Fibroblast of the conjunctiva (primary cell): ENCODE data around the gene OSBPL6.
A peak's percentile ranks its signal among the peaks of the same experiment; 100 is the strongest.

Source experiments
- DNase-seq: peaks from one replicate; pipeline ENCODE4 v3.0.0-alpha.2; 2010; ENCODE audit warnings: low read depth

Gene OSBPL6

GRCh38 chr2:178241844-178242551 lies 47.7 kb downstream of the OSBPL6 start:
- peak; percentile 84 for DNase-seq

DNA sequence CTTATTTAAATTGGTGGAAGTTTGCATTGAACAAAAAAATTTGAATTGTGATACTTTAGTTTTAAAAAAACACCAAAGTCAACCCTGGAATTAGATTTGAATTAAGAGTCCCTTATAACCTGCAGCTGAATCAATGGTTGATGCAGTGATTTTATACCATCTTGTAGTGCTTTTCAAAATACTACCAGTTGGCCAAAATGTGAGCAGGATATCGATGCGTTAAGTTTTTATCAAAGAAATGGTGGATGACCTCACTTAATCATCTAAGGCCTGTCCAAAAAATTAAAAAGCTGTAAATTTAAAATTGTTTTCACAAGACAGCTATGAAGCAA lies 48.2 kb downstream of the OSBPL6 start:
- DNase-seq: no peak

DNA sequence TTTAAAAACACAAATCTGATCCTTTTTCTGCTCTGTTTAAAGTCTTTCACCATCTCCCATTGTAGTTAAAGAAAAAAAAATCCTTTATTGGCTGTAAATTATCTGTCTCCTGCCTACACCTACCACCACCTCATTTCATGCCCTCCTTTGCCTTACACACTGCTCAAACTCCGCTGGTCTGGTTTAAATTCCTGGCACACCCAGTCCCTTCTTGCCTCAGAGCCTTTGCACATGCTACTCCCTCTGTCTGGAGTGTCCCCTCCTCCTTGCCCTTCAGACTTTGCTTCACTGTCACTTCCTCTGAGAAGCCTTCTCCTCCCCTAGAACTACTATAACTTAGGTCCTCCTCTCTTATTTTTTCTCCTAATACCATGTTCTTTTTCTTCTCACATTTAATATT lies 49.6 kb downstream of the OSBPL6 start:
- DNase-seq: no peak

GRCh38 chr2:178244777-178245176 lies 50.5 kb downstream of the OSBPL6 start:
- no peak for DNase-seq

GRCh38 chr2:178246696-178247095 lies 52.4 kb downstream of the OSBPL6 start:
- DNase-seq: no peak

DNA sequence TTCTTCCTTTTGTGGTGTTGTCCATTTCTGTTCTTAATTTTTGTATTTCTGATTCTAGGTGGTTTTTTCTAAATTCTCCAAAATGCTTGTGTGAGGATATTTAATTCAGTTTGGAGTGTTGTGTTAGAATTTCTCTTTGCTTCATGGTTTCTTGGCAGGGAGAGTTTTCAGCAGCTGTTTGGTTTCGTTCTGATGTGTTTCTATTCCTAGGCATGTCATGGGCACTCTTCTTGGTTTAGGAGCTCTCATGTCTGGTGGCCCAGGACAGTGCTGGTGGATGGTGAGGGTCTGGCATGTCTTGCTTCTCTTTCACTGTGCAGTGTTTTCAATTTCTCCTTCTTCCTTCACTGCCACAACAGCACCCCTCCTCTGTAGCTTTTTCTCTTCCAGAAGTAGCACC lies 52.9 kb downstream of the OSBPL6 start:
- DNase-seq: no peak

DNA sequence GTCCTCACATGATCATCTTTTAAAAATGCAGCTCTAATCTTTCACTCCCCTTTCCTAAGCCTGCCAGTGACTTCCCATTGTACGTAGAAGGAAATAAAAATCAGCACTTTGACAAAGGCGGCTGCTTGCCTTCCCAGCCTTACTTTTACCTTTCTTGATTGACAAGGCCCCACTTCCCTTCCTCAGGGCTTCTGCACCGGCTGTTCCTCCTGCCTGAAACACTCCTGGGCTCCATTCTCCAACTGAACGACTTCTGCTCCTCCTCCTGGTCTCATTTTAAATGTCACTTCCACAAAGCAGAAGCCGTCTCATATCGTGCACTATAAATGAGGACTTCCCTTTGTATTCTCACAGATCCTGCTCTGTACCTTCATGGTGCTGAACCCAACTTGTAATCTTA lies 56.1 kb downstream of the OSBPL6 start:
- no peak for DNase-seq

DNA sequence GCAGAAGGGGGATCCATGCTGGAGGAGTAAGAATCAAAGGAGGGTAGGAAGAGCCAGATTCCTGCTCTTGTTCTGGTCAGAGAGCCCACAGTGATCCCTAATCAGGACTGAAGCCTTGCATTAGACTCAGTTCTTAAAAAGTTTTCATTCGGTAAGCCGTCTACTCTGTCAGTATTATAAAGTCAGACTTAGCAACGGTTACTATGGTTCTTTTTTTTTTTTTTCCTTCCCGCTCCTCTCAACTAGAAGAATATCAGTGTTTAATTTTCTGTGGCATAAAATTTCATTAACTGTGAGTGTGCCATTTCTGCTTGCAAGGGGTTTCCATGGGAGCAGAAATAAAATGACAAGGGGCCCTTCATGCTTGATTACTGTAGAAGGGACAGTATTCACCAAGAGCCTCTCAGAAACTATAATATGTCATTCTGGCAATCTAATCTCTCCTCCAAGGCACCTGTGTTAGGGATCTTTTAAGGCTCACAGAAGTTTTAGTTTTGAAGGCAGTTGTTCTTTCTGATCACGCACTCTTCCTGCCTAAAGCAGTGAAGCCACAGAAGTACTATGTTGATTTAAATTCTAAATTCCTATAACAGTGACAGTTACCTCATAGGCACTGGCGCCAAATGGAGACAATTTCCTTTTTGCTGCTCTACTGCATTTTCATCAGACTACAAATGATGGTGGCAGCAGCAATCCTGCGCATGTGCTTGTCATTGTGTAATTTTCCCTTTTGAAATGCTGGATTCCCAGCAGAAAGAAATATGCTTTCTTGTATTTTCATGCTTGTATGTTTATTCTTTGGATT lies 57.0 kb downstream of the OSBPL6 start:
- DNase-seq: no peak

DNA sequence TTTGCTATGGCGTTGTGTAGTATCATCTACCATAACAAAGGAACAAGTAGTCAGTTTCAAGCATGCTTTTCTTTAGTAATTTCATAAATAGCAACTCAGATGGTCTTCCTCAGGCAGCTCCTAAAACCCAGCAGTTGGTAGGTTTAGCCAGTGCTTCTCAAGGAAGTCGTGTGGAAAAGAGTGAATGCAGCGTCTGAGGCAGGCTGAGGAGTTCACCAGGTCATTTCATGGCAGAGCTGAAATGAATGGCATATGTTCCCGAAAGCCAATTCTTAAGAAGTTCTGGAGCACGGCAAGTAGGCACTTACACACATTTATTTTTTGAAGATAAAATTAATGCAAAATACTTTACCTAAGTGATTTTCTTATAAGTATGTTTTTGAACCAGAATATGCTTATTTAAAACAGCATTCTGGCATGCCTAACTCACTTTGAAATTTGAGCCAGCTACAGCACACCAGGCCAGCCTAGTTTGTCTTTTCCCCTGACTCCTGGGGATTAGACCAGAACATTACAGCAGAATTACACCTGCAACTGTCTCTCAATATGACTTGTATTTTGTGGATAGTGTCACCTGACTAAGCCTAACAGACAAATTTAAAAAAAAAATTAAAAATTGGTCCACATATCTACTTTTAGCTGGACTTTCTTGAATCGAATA lies 62.2 kb downstream of the OSBPL6 start:
- no peak for DNase-seq

- no peak for DNase-seq
Observed at GRCh38 chr2:178257127-178257526, 62.8 kb downstream of the OSBPL6 start.

GRCh38 chr2:178258916-178259315 lies 64.6 kb downstream of the OSBPL6 start:
- no peak for DNase-seq

- no peak for DNase-seq
Observed at GRCh38 chr2:178263159-178263860, 69.0 kb downstream of the OSBPL6 start.

GRCh38 chr2:178264211-178264610 lies 69.9 kb downstream of the OSBPL6 start:
- no peak for DNase-seq

- no peak for DNase-seq
Observed at GRCh38 chr2:178265851-178266250, 71.5 kb downstream of the OSBPL6 start.

DNA sequence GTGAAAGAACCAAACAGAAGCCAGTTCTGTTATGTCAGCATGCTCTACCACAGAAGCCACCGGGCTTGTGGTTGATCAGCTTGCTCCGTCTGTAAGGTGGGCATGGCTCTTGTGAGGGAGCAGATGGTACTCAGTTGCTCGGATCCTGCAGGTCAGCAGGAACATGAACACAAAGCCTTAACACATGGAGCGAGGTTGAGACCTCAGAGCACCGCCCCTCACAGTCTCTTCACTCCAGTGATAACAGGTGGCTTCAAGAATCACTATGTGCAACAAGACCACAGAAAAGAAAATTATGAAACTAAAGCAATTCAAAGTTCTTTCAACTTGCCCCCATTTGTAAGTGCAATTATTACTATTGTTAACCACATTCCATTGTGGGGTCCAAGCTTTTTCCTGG lies 72.1 kb downstream of the OSBPL6 start:
- no peak for DNase-seq

DNA sequence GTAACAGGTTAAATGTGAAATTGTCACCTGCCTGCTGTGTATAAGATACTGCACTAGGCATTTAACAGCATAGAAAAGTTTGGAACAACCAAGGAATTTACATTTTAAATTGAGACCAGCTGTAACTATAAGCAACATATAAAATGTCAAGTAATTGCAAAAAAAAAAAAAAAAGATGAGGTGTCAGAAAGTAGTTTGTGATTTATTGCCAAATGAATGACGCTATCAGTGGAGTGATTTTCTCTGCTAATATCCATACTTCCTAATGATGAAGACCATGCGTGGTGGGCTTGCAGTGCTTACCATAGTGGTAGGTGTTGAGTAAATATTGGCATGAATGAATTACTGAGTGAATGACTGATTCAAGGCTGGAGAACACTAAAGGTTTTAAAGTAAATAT lies 73.3 kb downstream of the OSBPL6 start:
- DNase-seq: no peak

DNA sequence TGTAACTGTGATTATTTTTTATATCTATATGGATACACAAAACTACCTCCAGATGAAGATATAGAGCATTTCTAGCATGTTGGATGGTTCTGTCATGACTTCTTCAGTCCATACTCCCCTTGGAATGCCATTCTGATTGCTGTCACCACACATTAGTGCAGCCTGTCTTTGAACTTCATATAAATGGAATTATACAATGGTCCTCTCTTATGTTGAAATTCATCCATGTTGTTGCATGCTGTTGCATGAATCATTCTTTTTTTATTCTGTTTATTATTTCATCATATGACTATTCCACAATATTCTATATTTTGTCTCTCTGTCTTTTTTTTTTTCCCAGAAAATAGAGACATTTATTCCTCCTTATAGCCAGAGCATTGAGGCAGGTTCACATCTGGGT lies 74.1 kb downstream of the OSBPL6 start:
- no peak for DNase-seq

DNA sequence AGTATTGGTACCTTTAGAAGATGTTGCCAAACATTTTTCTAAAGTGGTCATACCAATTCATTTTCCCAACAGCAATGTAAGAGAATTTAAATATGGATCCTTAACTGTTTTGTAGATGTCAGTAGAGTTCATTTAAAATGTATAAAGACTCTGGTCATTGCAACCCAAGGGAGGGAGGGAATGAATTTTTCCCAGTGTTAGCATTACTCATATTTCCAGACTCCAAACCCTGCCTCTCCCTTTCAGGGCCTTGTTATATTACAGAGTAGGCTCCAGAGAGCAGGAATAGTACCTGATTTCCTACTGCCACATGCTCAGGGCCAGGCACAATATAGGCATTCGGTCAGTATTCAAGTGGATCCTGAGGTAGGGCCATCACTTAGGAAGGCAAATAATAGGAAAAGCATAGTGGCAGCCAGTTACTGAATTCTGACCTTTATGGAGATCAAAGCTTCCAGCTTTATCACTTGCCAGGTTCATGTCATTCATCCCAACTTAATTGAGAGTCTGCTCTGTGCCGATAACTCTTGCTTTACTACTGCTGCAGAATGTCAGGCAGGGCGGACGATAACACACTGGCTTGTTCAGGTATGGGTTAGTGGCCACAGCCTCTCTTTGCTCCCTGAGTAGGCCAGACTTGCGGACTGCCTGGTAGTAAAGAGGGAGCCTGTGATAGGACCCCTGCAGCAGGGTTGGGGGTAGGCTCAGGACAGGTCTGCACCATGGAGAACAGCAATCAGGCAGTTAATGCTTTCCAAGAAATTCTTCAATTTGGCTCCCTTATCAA lies 75.3 kb downstream of the OSBPL6 start:
- no peak for DNase-seq

- DNase-seq: no peak
Observed at GRCh38 chr2:178270338-178270737, 76.0 kb downstream of the OSBPL6 start.

DNA sequence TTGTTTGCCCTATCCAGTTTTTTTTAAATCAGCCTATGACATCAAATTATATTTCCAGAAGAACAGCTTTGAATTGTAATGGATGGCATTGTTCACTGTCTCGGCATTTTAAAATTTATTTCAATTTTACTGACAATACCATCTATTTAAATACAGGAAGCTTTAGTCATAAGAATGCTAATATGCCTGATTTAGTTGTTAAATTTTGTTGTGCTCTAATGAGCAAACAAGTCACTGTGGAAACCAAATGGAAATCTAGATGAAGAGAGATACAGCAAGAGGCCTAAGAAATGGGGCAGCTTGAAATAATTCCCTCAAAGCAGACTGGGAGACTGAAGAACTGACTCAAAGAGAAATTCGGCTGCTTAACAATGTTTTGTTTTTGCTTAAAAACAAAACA lies 76.8 kb downstream of the OSBPL6 start:
- no peak for DNase-seq

DNA sequence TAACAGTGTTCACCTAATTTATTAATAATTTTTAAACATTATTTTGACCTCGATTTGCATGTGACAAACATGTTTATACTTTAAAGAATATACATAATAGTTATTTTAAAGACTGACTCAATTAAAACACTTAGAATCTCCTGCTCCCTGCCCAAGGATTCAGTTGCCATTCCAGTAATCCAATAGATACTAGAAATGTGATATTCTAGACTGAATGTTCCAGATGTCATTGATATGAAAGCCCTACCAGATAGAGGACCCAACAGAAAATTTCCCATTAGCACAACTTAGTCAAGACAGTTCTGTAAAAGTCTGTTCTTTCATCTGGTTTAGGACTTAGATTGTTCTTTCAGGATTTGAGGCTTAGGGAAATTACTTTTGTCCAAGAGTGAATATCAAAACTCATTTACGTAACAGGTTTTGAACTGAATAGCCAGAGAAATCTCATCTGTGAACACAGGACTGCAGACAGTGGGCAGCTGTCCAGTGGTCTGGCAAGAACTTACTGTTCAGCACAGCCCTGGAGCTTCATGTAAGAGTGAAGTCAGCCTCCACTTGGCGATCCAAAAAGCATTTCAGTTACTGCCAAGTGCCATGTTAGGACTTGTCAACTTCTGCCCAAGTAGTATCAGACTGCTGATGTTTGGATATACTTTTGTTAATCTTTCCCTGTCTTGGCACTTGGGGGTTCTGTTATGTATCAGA lies 77.5 kb downstream of the OSBPL6 start:
- DNase-seq: peak; percentile 83
